ENCODE measurements around the gene C15orf61.

Gene C15orf61

DNA sequence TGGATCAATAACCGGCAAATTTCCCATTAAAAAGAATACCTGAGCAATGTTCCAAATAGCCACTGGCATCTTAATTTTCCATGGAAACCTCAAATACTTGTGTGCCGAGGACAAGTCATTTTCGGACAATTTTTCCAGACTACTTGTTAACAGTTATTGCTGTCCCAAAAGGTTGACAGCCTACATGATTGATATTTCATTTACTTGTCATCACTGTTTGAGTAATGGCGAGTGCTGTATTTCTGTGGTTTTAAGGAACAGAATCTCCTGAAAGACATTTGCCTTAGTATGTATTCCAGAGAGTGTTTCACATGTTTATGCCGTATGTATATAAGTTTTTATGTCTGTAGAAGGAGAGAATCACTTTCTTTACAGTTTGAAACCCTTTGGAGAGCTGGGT, 58.2 kb downstream of the C15orf61 start:
- Histone ChIP-seq H3K4me3 (ENCODE audit: low read depth, low read length) (no peak overlapping the region), H3K4me1 (ENCODE audit: control insufficient read depth, insufficient read depth, low read length) (peaks cover 37% of the 10 kb centered on the region), H3K27ac (ENCODE audit: extremely low read depth, low read depth, low read length) (no peak overlapping the region; the same call in 1 of the 2 replicates), H3K36me3 (ENCODE audit: control insufficient read depth in 2 of 2, insufficient read depth in 1 of 2, low read length in 2 of 2) (no peaks in the 10 kb centered on the region; a peak in 1 of 3 replicates), H3K9me3 (ENCODE audit: control insufficient read depth, insufficient read depth, low read depth, low read length) (no peaks in the 10 kb centered on the region)
- ChIA-PET CTCF (no interaction called here), POLR2A (no interaction called here)
- TF ChIP-seq ZNF433 (tag by site-specific recombination; IDR thresholded peaks at IDR 0.05; ENCODE audit: low read depth) (no peak), SP7 (tag by site-specific recombination; IDR thresholded peaks at IDR 0.05) (peak; percentile 88), ZNF677 (tag by site-specific recombination; IDR thresholded peaks at IDR 0.05) (no peak), ZNF169 (tag by site-specific recombination; IDR thresholded peaks at IDR 0.05) (no peak), ZNF280D (tag by site-specific recombination; IDR thresholded peaks at IDR 0.05) (no peak), KLF7 (tag by site-specific recombination; IDR thresholded peaks at IDR 0.05; ENCODE audit: borderline replicate concordance) (no peak), ZNF629 (tag by site-specific recombination; IDR thresholded peaks at IDR 0.05) (0 out of 2 replicates have a peak, but pooled peaks have one; percentile 12), ZFP37 (tag by site-specific recombination; IDR thresholded peaks at IDR 0.05) (no peak), ZNF561 (tag by site-specific recombination; IDR thresholded peaks at IDR 0.05; ENCODE audit: borderline replicate concordance) (peak; percentile 49; the same call in 1 of the 2 replicates), ZNF626 (tag by site-specific recombination; IDR thresholded peaks at IDR 0.05) (no peak), ZNF423 (tag by site-specific recombination; IDR thresholded peaks at IDR 0.05) (no peak), SP2 (tag by site-specific recombination; IDR thresholded peaks at IDR 0.05) (no peak; the same call in 1 of the 2 replicates), GFI1B (tag by site-specific recombination; IDR thresholded peaks at IDR 0.05) (no peak), MZF1 (tag by site-specific recombination; IDR thresholded peaks at IDR 0.05; ENCODE audit: borderline replicate concordance) (no peak), FEZF1 (tag by site-specific recombination; IDR thresholded peaks at IDR 0.05) (peak; percentile 79), ZXDB (tag by site-specific recombination; IDR thresholded peaks at IDR 0.05) (0 out of 2 replicates have a peak, but pooled peaks have one; percentile 21), ZNF37A (tag by site-specific recombination; IDR thresholded peaks at IDR 0.05) (no peak), ZBTB44 (tag by site-specific recombination; IDR thresholded peaks at IDR 0.05) (peak; percentile 59), ZNF837 (tag by site-specific recombination; IDR thresholded peaks at IDR 0.05) (no peak), MEIS1 (CRISPR knock-in tag; IDR thresholded peaks at IDR 0.05; ENCODE audit: borderline replicate concordance) (no peak), PRDM6 (tag by site-specific recombination; IDR thresholded peaks at IDR 0.05) (peak; percentile 90), KLF8 (tag by site-specific recombination; IDR thresholded peaks at IDR 0.05) (0 out of 2 replicates have a peak, but pooled peaks have one; percentile 22), IKZF3 (tag by site-specific recombination; IDR thresholded peaks at IDR 0.05) (peak; percentile 71), ZNF768 (tag by site-specific recombination; IDR thresholded peaks at IDR 0.05) (no peak), ZNF843 (tag by site-specific recombination; IDR thresholded peaks at IDR 0.05) (peak; percentile 72), YY1 (tag by site-specific recombination; IDR thresholded peaks at IDR 0.05) (no peak), ZNF704 (tag by site-specific recombination; IDR thresholded peaks at IDR 0.05) (no peak), ZNF19 (tag by site-specific recombination; IDR thresholded peaks at IDR 0.05; ENCODE audit: low read depth) (no peak), ZBTB7A (tag by site-specific recombination; IDR thresholded peaks at IDR 0.05; ENCODE audit: low read depth) (no peak)
- TF ChIP-seq, protein P1, sequence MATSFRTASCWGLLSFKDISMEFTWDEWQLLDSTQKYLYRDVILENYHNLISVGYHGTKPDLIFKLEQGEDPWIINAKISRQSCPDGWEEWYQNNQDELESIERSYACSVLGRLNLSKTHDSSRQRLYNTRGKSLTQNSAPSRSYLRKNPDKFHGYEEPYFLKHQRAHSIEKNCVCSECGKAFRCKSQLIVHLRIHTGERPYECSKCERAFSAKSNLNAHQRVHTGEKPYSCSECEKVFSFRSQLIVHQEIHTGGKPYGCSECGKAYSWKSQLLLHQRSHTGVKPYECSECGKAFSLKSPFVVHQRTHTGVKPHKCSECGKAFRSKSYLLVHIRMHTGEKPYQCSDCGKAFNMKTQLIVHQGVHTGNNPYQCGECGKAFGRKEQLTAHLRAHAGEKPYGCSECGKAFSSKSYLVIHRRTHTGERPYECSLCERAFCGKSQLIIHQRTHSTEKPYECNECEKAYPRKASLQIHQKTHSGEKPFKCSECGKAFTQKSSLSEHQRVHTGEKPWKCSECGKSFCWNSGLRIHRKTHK (tag by site-specific recombination; IDR thresholded peaks at IDR 0.05): no peak
